ENCODE data around the gene MIER2. TPM values are rescaled to one million over a fixed set of nuclear protein-coding genes. Genes with fewer than 3 reads are reported as not detected.

Gene MIER2
- polyA plus RNA-seq, 3 donors, result 3.6 to 21.9 (median 6.9) TPM

GRCh38 chr19:277131-277530, 67.5 kb downstream of the MIER2 start:
- H3K9me3 Mint-ChIP-seq, result peaks cover 0 to 1% (median 0%) of the 10 kb centered on the region in 7 donors
- H2AFZ ChIP-seq (ENCODE audit: insufficient read depth, low read depth, low read length, poor library complexity, severe bottlenecking), result no peak overlapping the region
- peaks cover 0 to 7% of the 10 kb centered on the region in 2 donors for H3K27me3 ChIP-seq (ENCODE audit: control insufficient read depth in 2 of 2, insufficient read depth in 2 of 2, low read length in 2 of 2)
- H3K27ac ChIP-seq (ENCODE audit: low read depth in 1 of 2, low read length in 2 of 2), result no peak overlapping the region
- no peaks in the 10 kb centered on the region for H3K4me1 Mint-ChIP-seq
- no peaks in the 10 kb centered on the region for H3K36me3 Mint-ChIP-seq
- no peak overlapping the region for H3K4me3 ChIP-seq (replicated peaks in 1 of 3; ENCODE audit: low read depth in 2 of 3, low read length in 3 of 3)
- no peak overlapping the region for H3K27ac Mint-ChIP-seq
- DNase-seq, result no peak
- H3K9me3 ChIP-seq (replicated peaks in 1 of 2; ENCODE audit: control insufficient read depth in 1 of 2, insufficient read depth in 1 of 2, low read length in 2 of 2), result no peaks in the 10 kb centered on the region
- no peak overlapping the region for H3K9ac ChIP-seq (ENCODE audit: insufficient read depth, low read length, poor library complexity, severe bottlenecking)
- no peaks in the 10 kb centered on the region for H4K20me1 ChIP-seq (ENCODE audit: insufficient read depth, low read length)
- 82% methylated on average over 4 of the region's 7 CpGs for WGBS (ENCODE audit: insufficient coverage)
- no peaks in the 10 kb centered on the region for H3K79me2 ChIP-seq (ENCODE audit: insufficient read depth, low read length)
- peaks cover 12 to 37% (median 20%) of the 10 kb centered on the region in 3 donors for H3K27me3 Mint-ChIP-seq (ENCODE audit: low read depth in 3 of 3)
- TF ChIP-seq CTCF (IDR thresholded peaks at IDR 0.05), result no peak
- intact Hi-C loops (cut with micrococcal nuclease), result no loop called here
- no peaks in the 10 kb centered on the region for H3K36me3 ChIP-seq (replicated peaks in 1 of 2; ENCODE audit: control insufficient read depth in 1 of 2, insufficient read depth in 2 of 2, low read length in 2 of 2)
- H3K4me3 Mint-ChIP-seq, result no peak overlapping the region
- H3K4me1 ChIP-seq (ENCODE audit: control insufficient read depth in 1 of 2, insufficient read depth in 2 of 2, low read length in 2 of 2), result no peaks in the 10 kb centered on the region
- H3K4me2 ChIP-seq (replicated peaks; ENCODE audit: extremely low read depth, low read length, poor library complexity, severe bottlenecking), result no peak overlapping the region

- H3K4me3 Mint-ChIP-seq, result no peak overlapping the region
- H3K4me1 Mint-ChIP-seq, result no peaks in the 10 kb centered on the region
- no peak overlapping the region for H3K27ac Mint-ChIP-seq
- Histone ChIP-seq H3K9ac (ENCODE audit: insufficient read depth, low read length, poor library complexity, severe bottlenecking) (no peak overlapping the region), H3K4me2 (replicated peaks; ENCODE audit: extremely low read depth, low read length, poor library complexity, severe bottlenecking) (no peak overlapping the region), H3K27me3 (ENCODE audit: control insufficient read depth in 2 of 2, insufficient read depth in 2 of 2, low read length in 2 of 2) (peaks cover 0 to 7% of the 10 kb centered on the region in 2 donors), H3K36me3 (replicated peaks in 1 of 2; ENCODE audit: control insufficient read depth in 1 of 2, insufficient read depth in 2 of 2, low read length in 2 of 2) (no peaks in the 10 kb centered on the region), H3K79me2 (ENCODE audit: insufficient read depth, low read length) (no peaks in the 10 kb centered on the region), H3K27ac (ENCODE audit: low read depth in 1 of 2, low read length in 2 of 2) (no peak overlapping the region), H4K20me1 (ENCODE audit: insufficient read depth, low read length) (no peaks in the 10 kb centered on the region), H2AFZ (ENCODE audit: insufficient read depth, low read depth, low read length, poor library complexity, severe bottlenecking) (no peak overlapping the region), H3K4me3 (replicated peaks in 1 of 3; ENCODE audit: low read depth in 2 of 3, low read length in 3 of 3) (no peak overlapping the region), H3K9me3 (replicated peaks in 1 of 2; ENCODE audit: control insufficient read depth in 1 of 2, insufficient read depth in 1 of 2, low read length in 2 of 2) (no peaks in the 10 kb centered on the region), H3K4me1 (ENCODE audit: control insufficient read depth in 1 of 2, insufficient read depth in 2 of 2, low read length in 2 of 2) (no peaks in the 10 kb centered on the region)
- WGBS (ENCODE audit: insufficient coverage), result 94% methylated on average over 11 of the region's 19 CpGs
- no peak for DNase-seq
- H3K36me3 Mint-ChIP-seq, result no peaks in the 10 kb centered on the region
- H3K9me3 Mint-ChIP-seq, result peaks cover 0 to 1% (median 0%) of the 10 kb centered on the region in 7 donors
- no peak for TF ChIP-seq CTCF (IDR thresholded peaks at IDR 0.05)
- H3K27me3 Mint-ChIP-seq (ENCODE audit: low read depth in 3 of 3), result peaks cover 15 to 38% (median 27%) of the 10 kb centered on the region in 3 donors
- intact Hi-C loops (cut with micrococcal nuclease), result no loop called here
Measured at GRCh38 chr19:275958-276646, 68.5 kb downstream of the MIER2 start.

Measured in CD14-positive monocyte (primary cell).